ENCODE results near the gene PICALM.

PICALM gene

GRCh38 chr11:86079421-86079820 is 10.5 kb upstream of the PICALM start:
- DNase-seq (ENCODE audit: low read depth, low spot score), result no peak

GRCh38 chr11:86073948-86074347 is 5.1 kb upstream of the PICALM start:
- DNase-seq (ENCODE audit: low read depth, low spot score), result no peak

GRCh38 chr11:86072211-86072610 is 3.3 kb upstream of the PICALM start:
- DNase-seq (ENCODE audit: low read depth, low spot score), result no peak

- DNase-seq (ENCODE audit: low read depth, low spot score), result no peak
Observed at GRCh38 chr11:86070142-86071056, 1.5 kb upstream of the PICALM start.

- DNase-seq (ENCODE audit: low read depth, low spot score), result peak; percentile 73
Observed at GRCh38 chr11:86069408-86070101, 671 bp upstream of the PICALM start.

- no peak for DNase-seq (ENCODE audit: low read depth, low spot score)
Observed at GRCh38 chr11:86068138-86068871, 579 bp downstream of the PICALM start.

- DNase-seq (ENCODE audit: low read depth, low spot score), result no peak
Observed at GRCh38 chr11:86067851-86068137, 1.1 kb downstream of the PICALM start.

GRCh38 chr11:86067009-86067850 is 1.7 kb downstream of the PICALM start:
- no peak for DNase-seq (ENCODE audit: low read depth, low spot score)

- DNase-seq (ENCODE audit: low read depth, low spot score), result no peak
Observed at GRCh38 chr11:86066657-86067008, 2.3 kb downstream of the PICALM start.

- DNase-seq (ENCODE audit: low read depth, low spot score), result no peak
Observed at GRCh38 chr11:86066033-86066432, 2.9 kb downstream of the PICALM start.

- DNase-seq (ENCODE audit: low read depth, low spot score), result no peak
Observed at GRCh38 chr11:86064220-86064803, 4.6 kb downstream of the PICALM start.

GRCh38 chr11:86063536-86063935 is 5.3 kb downstream of the PICALM start:
- DNase-seq (ENCODE audit: low read depth, low spot score), result no peak

GRCh38 chr11:86062719-86063118 is 6.2 kb downstream of the PICALM start:
- no peak for DNase-seq (ENCODE audit: low read depth, low spot score)

GRCh38 chr11:86061483-86062205 is 7.2 kb downstream of the PICALM start:
- DNase-seq (ENCODE audit: low read depth, low spot score), result no peak

- DNase-seq (ENCODE audit: low read depth, low spot score), result no peak
Observed at GRCh38 chr11:86060544-86060943, 8.3 kb downstream of the PICALM start.

- DNase-seq (ENCODE audit: low read depth, low spot score), result no peak
Observed at GRCh38 chr11:86058360-86058759, 10.5 kb downstream of the PICALM start.

GRCh38 chr11:86056351-86056854 is 12.5 kb downstream of the PICALM start:
- DNase-seq (ENCODE audit: low read depth, low spot score), result no peak

- no peak for DNase-seq (ENCODE audit: low read depth, low spot score)
Observed at GRCh38 chr11:86052693-86053641, 15.9 kb downstream of the PICALM start.

GRCh38 chr11:86050196-86050709 is 18.6 kb downstream of the PICALM start:
- no peak for DNase-seq (ENCODE audit: low read depth, low spot score)
